Testis (tissue), 2 donors: ENCODE measurements around the gene CDC42SE2.
"Not testable (repeated sequence)": the region's sequence is repeated elsewhere in the genome, so short reads cannot be mapped to it uniquely, and the experiment has no call there.

ENCODE experiments used
- POLR2A ChIP-seq: fragments of 450-650 bp; IDR thresholded peaks from one replicate; pipeline ENCODE4 v1.6.1; 2017; ENCODE audit warnings: antibody characterized with exemption, mild to moderate bottlenecking, moderate library complexity
- TF ChIP-seq, protein P1 (sequence below), 3 experiments: fragments of 450-650 bp in 2 of 3; fragments of 200-600 bp in 1 of 3; sonication (generic) in 1 of 3; IDR thresholded peaks; one replicate each; pipeline ENCODE4 v1.5.1; 2016 to 2019; ENCODE audit warnings: antibody characterized with exemption in 3 of 3, mild to moderate bottlenecking in 2 of 3, moderate library complexity in 1 of 3

DNA sequence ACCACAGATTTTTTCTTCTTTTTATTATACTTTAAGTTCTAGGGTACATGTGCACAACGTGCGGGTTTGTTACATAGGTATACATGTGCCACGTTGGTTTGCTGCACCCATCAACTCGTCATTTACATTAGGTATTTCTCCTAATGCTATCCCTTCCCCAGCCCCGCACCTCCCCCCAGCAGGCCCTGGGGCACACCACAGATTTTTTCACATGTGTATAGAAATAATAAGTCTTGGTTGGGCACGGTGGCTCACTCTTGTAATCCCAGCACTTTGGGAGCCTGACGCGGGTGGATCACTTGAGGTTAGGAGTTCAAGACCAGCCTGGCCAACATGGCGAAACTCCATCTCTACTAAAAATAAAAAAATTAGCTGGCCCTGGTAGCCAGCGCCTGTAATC lies 9.8 kb upstream of the CDC42SE2 start:
- TF ChIP-seq, protein P1, sequence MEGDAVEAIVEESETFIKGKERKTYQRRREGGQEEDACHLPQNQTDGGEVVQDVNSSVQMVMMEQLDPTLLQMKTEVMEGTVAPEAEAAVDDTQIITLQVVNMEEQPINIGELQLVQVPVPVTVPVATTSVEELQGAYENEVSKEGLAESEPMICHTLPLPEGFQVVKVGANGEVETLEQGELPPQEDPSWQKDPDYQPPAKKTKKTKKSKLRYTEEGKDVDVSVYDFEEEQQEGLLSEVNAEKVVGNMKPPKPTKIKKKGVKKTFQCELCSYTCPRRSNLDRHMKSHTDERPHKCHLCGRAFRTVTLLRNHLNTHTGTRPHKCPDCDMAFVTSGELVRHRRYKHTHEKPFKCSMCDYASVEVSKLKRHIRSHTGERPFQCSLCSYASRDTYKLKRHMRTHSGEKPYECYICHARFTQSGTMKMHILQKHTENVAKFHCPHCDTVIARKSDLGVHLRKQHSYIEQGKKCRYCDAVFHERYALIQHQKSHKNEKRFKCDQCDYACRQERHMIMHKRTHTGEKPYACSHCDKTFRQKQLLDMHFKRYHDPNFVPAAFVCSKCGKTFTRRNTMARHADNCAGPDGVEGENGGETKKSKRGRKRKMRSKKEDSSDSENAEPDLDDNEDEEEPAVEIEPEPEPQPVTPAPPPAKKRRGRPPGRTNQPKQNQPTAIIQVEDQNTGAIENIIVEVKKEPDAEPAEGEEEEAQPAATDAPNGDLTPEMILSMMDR (IDR thresholded peaks at IDR 0.05): not testable (repeated sequence)
- TF ChIP-seq POLR2A: not testable (repeated sequence)
